ENCODE data around the gene CPPED1. TPM values are rescaled to one million over a fixed set of nuclear protein-coding genes. Genes with fewer than 3 reads are reported as not detected.

Gene CPPED1
- total and polyA plus RNA-seq, 2 of the 4 experiments (the other 2 are of a cell fraction), result 5.1 to 6.5 TPM

- dilution Hi-C loops (cut with HindIII; ENCODE audit: low sequenced_read_pairs, unreplicated experiment) (no loop called here), in situ Hi-C loops (cut with MboI; ENCODE audit: low sequenced_read_pairs) (no loop called here), intact Hi-C loops (cut with micrococcal nuclease) (no loop called here)
- H3K4me1 ChIP-seq (ENCODE audit: control insufficient read depth, insufficient read depth, low read length), result no peaks in the 10 kb centered on the region
- H2AK5ac ChIP-seq (ENCODE audit: low read depth, low read length), result no peak overlapping the region
- POLR2A ChIA-PET (ENCODE audit: unreplicated experiment), result no interaction called here
- no peak overlapping the region for H3K14ac ChIP-seq (replicated peaks; ENCODE audit: low read depth, low read length)
- H2BK5ac ChIP-seq (ENCODE audit: low read depth, low read length, poor library complexity, severe bottlenecking), result no peak overlapping the region
- CTCF ChIA-PET, result no interaction called here
- H4K8ac ChIP-seq (ENCODE audit: low read depth in 2 of 2, low read length in 2 of 2), result no peak overlapping the region
- no peaks in the 10 kb centered on the region; the same call in 1 of the 2 replicates for H3K9me3 ChIP-seq (ENCODE audit: control insufficient read depth, insufficient read depth, low read length)
- H3K27me3 ChIP-seq (ENCODE audit: control insufficient read depth, insufficient read depth, low read length), result no peaks in the 10 kb centered on the region
- H3K79me1 ChIP-seq (ENCODE audit: low read depth in 1 of 2, low read length in 2 of 2), result no peaks in the 10 kb centered on the region
- DNase-seq (no peak), ATAC-seq (ENCODE audit: low read depth) (no peak)
- H3K4me2 ChIP-seq (ENCODE audit: low read depth, low read length), result no peak overlapping the region
- H3K9me1 ChIP-seq (ENCODE audit: insufficient read depth, low read length), result no peaks in the 10 kb centered on the region
- no TSS peak for BruUV-seq (replicated peaks)
- no peaks in the 10 kb centered on the region for H4K20me1 ChIP-seq (ENCODE audit: insufficient read depth, low read length)
- TF ChIP-seq SMC3 (IDR thresholded peaks at IDR 0.05; ENCODE audit: low read depth, low read length), result no peak
- no peak for TF ChIP-seq CTCF (conservative IDR thresholded peaks at IDR 0.05; ENCODE audit: low read depth, low read length)
- TF ChIP-seq RCOR1 (IDR thresholded peaks at IDR 0.05; ENCODE audit: insufficient replicate concordance, low read length), result no peak
- no peak for TF ChIP-seq ELK1 (IDR thresholded peaks at IDR 0.05; ENCODE audit: borderline replicate concordance, low read depth, low read length)
- TF ChIP-seq RAD21 (IDR thresholded peaks at IDR 0.05; ENCODE audit: low read length), result no peak
- TF ChIP-seq CEBPB (IDR thresholded peaks at IDR 0.05; ENCODE audit: low read depth, low read length), result no peak
- no peak for TF ChIP-seq MAZ (IDR thresholded peaks at IDR 0.05; ENCODE audit: borderline replicate concordance, low read depth, low read length)
- TF ChIP-seq FOS (IDR thresholded peaks at IDR 0.05; ENCODE audit: low read depth, low read length), result no peak
- TF ChIP-seq POLR2A (IDR thresholded peaks at IDR 0.05; ENCODE audit: low read depth, low read length), result no peak
- TF ChIP-seq RFX5 (IDR thresholded peaks at IDR 0.05; ENCODE audit: low read depth, low read length), result no peak
- TF ChIP-seq BHLHE40 (IDR thresholded peaks at IDR 0.05; ENCODE audit: low read depth, low read length), result no peak
- no peak for TF ChIP-seq CHD1 (IDR thresholded peaks at IDR 0.05; ENCODE audit: low read depth, low read length)
- no peak for TF ChIP-seq MXI1 (IDR thresholded peaks at IDR 0.05; ENCODE audit: borderline replicate concordance, low read depth, low read length)
- no peak for TF ChIP-seq MAFK (IDR thresholded peaks at IDR 0.05; ENCODE audit: low read depth, low read length)
- H2BK120ac ChIP-seq (ENCODE audit: low read depth, low read length), result no peak overlapping the region
- H3K4ac ChIP-seq (ENCODE audit: low read depth, low read length), result no peak overlapping the region
- H3K36me3 ChIP-seq (ENCODE audit: control insufficient read depth, insufficient read depth, low read length), result no peaks in the 10 kb centered on the region
- H2AFZ ChIP-seq (replicated peaks; ENCODE audit: low read length, poor library complexity), result no peak overlapping the region
- H3K23ac ChIP-seq (ENCODE audit: low read depth, low read length), result no peak overlapping the region
- H3K27ac ChIP-seq (ENCODE audit: insufficient read depth, low read length), result no peak overlapping the region
- H2AK9ac ChIP-seq (replicated peaks; ENCODE audit: low read depth, low read length, poor library complexity), result no peak overlapping the region
- no peak overlapping the region for H3K56ac ChIP-seq (ENCODE audit: extremely low read depth, insufficient read depth, low read length)
- no peak overlapping the region for H4K5ac ChIP-seq (ENCODE audit: low read depth, low read length)
- H3K18ac ChIP-seq (ENCODE audit: low read depth, low read length), result no peak overlapping the region
- no peak overlapping the region for H3K9ac ChIP-seq (ENCODE audit: low read depth, low read length)
- H3K4me3 ChIP-seq (ENCODE audit: insufficient read depth, low read depth, low read length), result no peak overlapping the region
- H2BK15ac ChIP-seq (ENCODE audit: low read depth, low read length), result no peak overlapping the region
- no peak overlapping the region for H4K91ac ChIP-seq (ENCODE audit: insufficient read depth, low read depth, low read length)
- WGBS, 2 experiments (ENCODE audit: extremely low coverage in 2 of 2, insufficient read length in 1 of 2), result no CpG with 5 or more reads among the region's 6 CpGs
- H2BK20ac ChIP-seq (ENCODE audit: low read depth, low read length), result no peak overlapping the region
These were observed 62.6 kb downstream of the CPPED1 start for GRCh38 chr16:12740986-12741610.

Measured in IMR-90 (cell line).